OCI-LY3 (cell line): ENCODE data around the gene SCN4A.
A peak's percentile ranks its signal among the peaks of the same experiment; 100 is the strongest.

Experiments
- H2AFZ ChIP-seq: fragments of 200-600, 300-600 bp; shearing (Covaris generic); 2 replicates; pipeline ENCODE4 v1.6.0; 2014; ENCODE audit warnings: antibody characterized with exemption, low read depth, low read length
- H3K27ac ChIP-seq: fragments of 200-600, 300-600 bp; sonication (generic); 2 replicates; pipeline ENCODE4 v1.5.1; 2014; ENCODE audit warnings: mild to moderate bottlenecking, low read length, moderate library complexity, mixed read lengths
- H3K27me3 ChIP-seq: fragments of 200-600, 300-600 bp; sonication (generic); 2 replicates; pipeline ENCODE4 v1.6.1; 2014; ENCODE audit warnings: low read depth, low read length, mixed read lengths
- H3K36me3 ChIP-seq: fragments of 200-600, 300-600 bp; sonication (generic); replicated peaks from 2 replicates; pipeline ENCODE3; 2014; ENCODE audit warnings: low read depth, low read length, mixed read lengths
- H3K4me1 ChIP-seq: fragments of 300-600, 200-600 bp; sonication (generic); 2 replicates; pipeline ENCODE4 v1.6.1; 2014; ENCODE audit warnings: low read length, mixed read lengths
- H3K4me2 ChIP-seq: fragments of 200-600, 300-600 bp; sonication (generic); 2 replicates; pipeline ENCODE4 v1.6.1; 2014; ENCODE audit warnings: low read length, mixed read lengths
- H3K4me3 ChIP-seq: fragments of 300-600, 200-600 bp; sonication (generic); 2 replicates; pipeline ENCODE4 v1.5.1; 2014; ENCODE audit warnings: antibody characterized with exemption, mild to moderate bottlenecking, low read length, moderate library complexity
- H3K79me2 ChIP-seq: fragments of 300-600, 200-600 bp; shearing (Covaris generic); 2 replicates; pipeline ENCODE4 v1.6.1; 2014; ENCODE audit warnings: mild to moderate bottlenecking, low read length, mixed read lengths
- H3K9ac ChIP-seq: fragments of 300-600, 200-600 bp; shearing (Covaris generic); 2 replicates; pipeline ENCODE4 v1.6.0; 2014; ENCODE audit warnings: mild to moderate bottlenecking, low read length, moderate library complexity
- H3K9me3 ChIP-seq: fragments of 200-600, 300-600 bp; shearing (Covaris generic); 2 replicates; pipeline ENCODE4 v1.6.1; 2014; ENCODE audit warnings: low read length, mixed read lengths; ENCODE audit not compliant: insufficient read depth
- H4K20me1 ChIP-seq: fragments of 200-600, 300-600 bp; sonication (generic); 2 replicates; pipeline ENCODE4 v1.6.1; 2016; ENCODE audit warnings: low read length, mixed read lengths; ENCODE audit not compliant: insufficient read depth
- CTCF ChIP-seq: fragments of 200-600, 300-600 bp; sonication (generic); IDR thresholded peaks from 2 replicates; pipeline ENCODE4 v1.5.1; 2014; ENCODE audit warnings: antibody characterized with exemption, low read length, low read depth
- EZH2phosphoT487 ChIP-seq: fragments of 200-600 bp; shearing (Covaris generic); IDR thresholded peaks from 2 replicates; pipeline ENCODE4 v1.6.1; 2018; ENCODE audit warnings: antibody characterized with exemption, mixed run types, low read depth

The SCN4A gene

GRCh38 chr17:63933598-63933997 is 39.1 kb downstream of the SCN4A start:
- H3K9ac ChIP-seq: no peak overlapping the region
- peaks cover 16% of the 10 kb centered on the region; the same call in 1 of the 2 replicates for H4K20me1 ChIP-seq
- H3K36me3 ChIP-seq: peaks cover 24% of the 10 kb centered on the region
- H2AFZ ChIP-seq: no peak overlapping the region
- H3K4me3 ChIP-seq: no peak overlapping the region; the same call in 1 of the 2 replicates
- TF ChIP-seq EZH2phosphoT487: no peak
- no peak for TF ChIP-seq CTCF
- peaks cover 5% of the 10 kb centered on the region; the same call in 1 of the 2 replicates for H3K27me3 ChIP-seq
- peak overlapping the region; percentile 91 for H3K4me2 ChIP-seq
- H3K79me2 ChIP-seq: peaks cover 31% of the 10 kb centered on the region
- no peaks in the 10 kb centered on the region for H3K9me3 ChIP-seq
- no peak overlapping the region for H3K27ac ChIP-seq
- H3K4me1 ChIP-seq: peaks cover 45% of the 10 kb centered on the region

GRCh38 chr17:63932721-63933120 is 40.0 kb downstream of the SCN4A start:
- peaks cover 33% of the 10 kb centered on the region for H3K36me3 ChIP-seq
- H3K4me1 ChIP-seq: peaks cover 54% of the 10 kb centered on the region
- no peaks in the 10 kb centered on the region; the same call in 1 of the 2 replicates for H3K9me3 ChIP-seq
- H3K4me2 ChIP-seq: peak overlapping the region; percentile 91
- peaks cover 16% of the 10 kb centered on the region; the same call in 1 of the 2 replicates for H4K20me1 ChIP-seq
- no peak overlapping the region; the same call in 1 of the 2 replicates for H2AFZ ChIP-seq
- peak overlapping the region; percentile 77 for H3K27ac ChIP-seq
- peaks cover 5% of the 10 kb centered on the region; the same call in 1 of the 2 replicates for H3K27me3 ChIP-seq
- H3K9ac ChIP-seq: peak overlapping the region; percentile 86
- TF ChIP-seq EZH2phosphoT487 (no peak), CTCF (peak; percentile 8; the same call in 1 of the 2 replicates)
- peaks cover 31% of the 10 kb centered on the region for H3K79me2 ChIP-seq
- peak overlapping the region; percentile 82 for H3K4me3 ChIP-seq

DNA sequence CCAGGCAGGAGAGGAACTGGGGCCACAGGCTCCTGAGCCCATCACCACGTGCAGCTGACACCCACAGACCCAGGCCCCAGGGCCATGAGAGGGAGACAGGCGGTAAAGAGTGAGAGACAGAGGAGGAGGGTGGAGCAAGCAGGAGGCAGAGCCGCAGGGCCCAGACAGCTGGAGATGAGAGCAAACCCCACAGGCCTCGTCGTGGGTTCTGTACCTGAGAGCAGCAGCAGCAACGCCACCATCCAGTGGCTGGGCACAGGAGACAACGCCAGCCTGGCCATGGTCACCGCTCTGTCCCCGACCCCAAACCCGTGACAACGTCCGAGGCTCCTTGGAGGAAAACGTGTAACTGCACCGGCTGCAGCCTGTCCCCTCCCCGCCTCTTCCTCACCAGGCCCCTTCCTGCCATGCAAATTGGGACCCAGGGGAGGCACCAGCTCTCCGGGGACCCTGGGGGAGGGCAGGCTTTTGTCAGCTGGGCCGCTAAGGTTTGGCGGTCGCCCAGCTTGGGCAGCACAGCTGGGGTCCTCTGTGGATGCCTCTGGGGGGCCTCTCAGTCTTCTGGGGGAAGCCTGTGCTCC is 40.6 kb downstream of the SCN4A start, which contains the start of gene CD79B:
Gene CD79B, minus strand, starts transcription at position 351 of the 581 bp plus-strand sequence. Its CDS starts 70 bp downstream, at position 281.
- Histone ChIP-seq H2AFZ (no peak within 1 kb of the TSS; the same call in 1 of the 2 replicates), H3K4me3 (peak within 1 kb of the TSS; percentile 82), H3K79me2 (peaks cover 31% of the 10 kb centered on the region), H3K27ac (peak within 1 kb of the TSS; percentile 77), H3K4me2 (peak within 1 kb of the TSS; percentile 91), H4K20me1 (peaks cover 16% of the 10 kb centered on the region; the same call in 1 of the 2 replicates), H3K36me3 (peaks cover 34% of the 10 kb centered on the region), H3K4me1 (peaks cover 59% of the 10 kb centered on the region), H3K9ac (peak within 1 kb of the TSS; percentile 86), H3K9me3 (no peaks in the 10 kb centered on the region; the same call in 1 of the 2 replicates), H3K27me3 (peaks cover 5% of the 10 kb centered on the region; the same call in 1 of the 2 replicates)
- TF ChIP-seq EZH2phosphoT487: no peak
- TF ChIP-seq CTCF: no peak

- Histone ChIP-seq H3K4me3 (peak overlapping the region; percentile 82), H3K27ac (peak overlapping the region; percentile 77)
These were observed 41.7 kb downstream of the SCN4A start for GRCh38 chr17:63930951-63931575.

More at GRCh38 chr17:63930951-63931575, 41.7 kb downstream of the SCN4A start:
- Histone ChIP-seq H3K27me3 (peaks cover under 1% of the 10 kb centered on the region; the same call in 1 of the 2 replicates), H4K20me1 (peaks cover 16% of the 10 kb centered on the region; the same call in 1 of the 2 replicates), H3K4me2 (peak overlapping the region; percentile 91), H3K9ac (peak overlapping the region; percentile 86), H3K9me3 (no peaks in the 10 kb centered on the region; the same call in 1 of the 2 replicates), H2AFZ (no peak overlapping the region), H3K4me1 (peaks cover 67% of the 10 kb centered on the region), H3K79me2 (peaks cover 31% of the 10 kb centered on the region), H3K36me3 (peaks cover 38% of the 10 kb centered on the region)
- TF ChIP-seq CTCF: no peak
- TF ChIP-seq EZH2phosphoT487: no peak
